ENCODE measurements around the gene RPS21. TPM values are rescaled to one million over a fixed set of nuclear protein-coding genes. Genes with fewer than 3 reads are reported as not detected.

RPS21 gene
- total and polyA plus RNA-seq, 2 of the 13 experiments (the other 11 are each of a cell fraction or from before 2014, with no cell fraction given) = 2,647 to 11,063 TPM

- TF ChIP-seq ZNF609 (CRISPR knock-in tag; IDR thresholded peaks at IDR 0.05; ENCODE audit: borderline replicate concordance) (0 out of 2 replicates have a peak, but pooled peaks have one; percentile 14), ADNP (CRISPR knock-in tag; IDR thresholded peaks at IDR 0.05) (no peak), STAT5B (CRISPR knock-in tag; IDR thresholded peaks at IDR 0.05) (no peak; the same call in 1 of the 2 replicates), ZSCAN20 (CRISPR knock-in tag; IDR thresholded peaks at IDR 0.05; ENCODE audit: borderline replicate concordance) (no peak), ZNF18 (CRISPR knock-in tag; IDR thresholded peaks at IDR 0.05; ENCODE audit: insufficient replicate concordance) (no peak), AHR (CRISPR knock-in tag; IDR thresholded peaks at IDR 0.05) (no peak), TAF1 (CRISPR knock-in tag; IDR thresholded peaks at IDR 0.05) (peak; percentile 75), MXD3 (CRISPR knock-in tag; IDR thresholded peaks at IDR 0.05) (no peak; the same call in 1 of the 2 replicates), HCFC1 (IDR thresholded peaks at IDR 0.05; ENCODE audit: low read depth, low read length) (no peak), HOXA7 (CRISPR knock-in tag; IDR thresholded peaks at IDR 0.05) (no peak), ZMYM4 (CRISPR knock-in tag; IDR thresholded peaks at IDR 0.05) (no peak), KLF12 (CRISPR knock-in tag; IDR thresholded peaks at IDR 0.05; ENCODE audit: borderline replicate concordance) (no peak)
These were observed 18.4 kb upstream of the RPS21 start (continued) for GRCh38 chr20:62368392-62368975.

Data from HepG2 (cell line).